Keratinocyte (primary cell): ENCODE measurements around the gene MOCS3. TPM values are rescaled to one million over a fixed set of nuclear protein-coding genes. Genes with fewer than 3 reads are reported as not detected.

Source experiments
- DNase-seq: peaks from one replicate; pipeline ENCODE4 v3.0.0-alpha.2; 2011; ENCODE audit warnings: low read depth, missing footprints, low spot score
- FAIRE-seq: peaks from 2 replicates; lab custom pipeline; 2011; peaks lifted over from hg19 to GRCh38; lab: Jason Lieb, UNC
- H2AFZ ChIP-seq: 2 replicates; pipeline ENCODE4 v1.6.0; 2012; ENCODE audit warnings: low read length, control low read depth, inconsistent platforms; ENCODE audit not compliant: control insufficient read depth
- H3K27ac ChIP-seq: 2 replicates; pipeline ENCODE4 v1.5.1; 2011; ENCODE audit warnings: low read length; ENCODE audit not compliant: control insufficient read depth, insufficient read depth
- H3K27me3 ChIP-seq: 3 replicates; pipeline ENCODE4 v1.6.0; 2011; ENCODE audit warnings: low read length; ENCODE audit not compliant: control insufficient read depth, insufficient read depth; ENCODE audit errors: extremely low read depth
- H3K36me3 ChIP-seq, 2 experiments: 2 replicates in 1 of 2; 3 replicates in 1 of 2; pipeline ENCODE4 v1.5.1; 2011; ENCODE audit warnings: low read length in 2 of 2, mild to moderate bottlenecking in 1 of 2; ENCODE audit not compliant: control insufficient read depth in 2 of 2, insufficient read depth in 2 of 2; ENCODE audit errors: extremely low read depth in 1 of 2
- H3K4me1 ChIP-seq: 3 replicates; pipeline ENCODE4 v1.5.1; 2011; ENCODE audit warnings: low read length; ENCODE audit not compliant: control insufficient read depth, insufficient read depth; ENCODE audit errors: extremely low read depth
- H3K4me2 ChIP-seq: 3 replicates; pipeline ENCODE4 v1.6.0; 2011; ENCODE audit warnings: low read depth, low read length; ENCODE audit not compliant: control insufficient read depth, insufficient read depth; ENCODE audit errors: extremely low read depth
- H3K4me3 ChIP-seq, 3 experiments: fragments of 200-600 bp in 1 of 3; sonication (generic) in 1 of 3; 2 replicates in 2 of 3; 3 replicates in 1 of 3; pipeline ENCODE4 v1.5.1; 2011 to 2016; ENCODE audit warnings: low read length in 3 of 3, mild to moderate bottlenecking in 3 of 3, control low read depth in 2 of 3, inconsistent platforms in 1 of 3, low read depth in 1 of 3, mixed read lengths in 1 of 3, mixed run types in 1 of 3, moderate library complexity in 1 of 3; ENCODE audit not compliant: control insufficient read depth in 2 of 3, insufficient read depth in 2 of 3; ENCODE audit errors: extremely low read depth in 1 of 3
- H3K79me2 ChIP-seq: 2 replicates; pipeline ENCODE4 v1.6.0; 2012; ENCODE audit warnings: low read length; ENCODE audit not compliant: control insufficient read depth, insufficient read depth
- H3K9ac ChIP-seq: 3 replicates; pipeline ENCODE4 v1.6.0; 2011; ENCODE audit warnings: low read length; ENCODE audit not compliant: control insufficient read depth, insufficient read depth; ENCODE audit errors: extremely low read depth
- H3K9me1 ChIP-seq: 3 replicates; pipeline ENCODE4 v1.6.0; 2011; ENCODE audit warnings: low read length; ENCODE audit not compliant: control insufficient read depth, insufficient read depth; ENCODE audit errors: extremely low read depth
- H3K9me3 ChIP-seq: 2 replicates; pipeline ENCODE4 v1.5.1; 2012; ENCODE audit warnings: low read depth, low read length; ENCODE audit not compliant: control insufficient read depth
- H4K20me1 ChIP-seq: 3 replicates; pipeline ENCODE4 v1.6.0; 2011; ENCODE audit warnings: low read length; ENCODE audit not compliant: control insufficient read depth, insufficient read depth; ENCODE audit errors: extremely low read depth
- CTCF ChIP-seq, 3 experiments: IDR thresholded peaks in 1 of 3; conservative IDR thresholded peaks in 1 of 3; optimal IDR thresholded peaks in 1 of 3; 2 replicates in 2 of 3; 3 replicates in 1 of 3; pipeline versions ENCODE3 to v1.5.1; 2011; ENCODE audit warnings: low read length in 3 of 3, mild to moderate bottlenecking in 3 of 3, moderate library complexity in 2 of 3, control low read depth in 1 of 3, inconsistent platforms in 1 of 3; ENCODE audit not compliant: insufficient read depth in 2 of 3; ENCODE audit errors: extremely low read depth in 1 of 3
- EZH2 ChIP-seq: IDR thresholded peaks from one replicate; pipeline ENCODE4 v1.6.1; 2012; ENCODE audit warnings: inconsistent platforms, mild to moderate bottlenecking, low read length, moderate library complexity
- dilution Hi-C: fragments of 300-500 bp; cut with MboI; formaldehyde crosslinking; loops from one replicate; pipeline ENCODE4 v1.7.0; 2020; ENCODE audit warnings: low sequenced_read_pairs; ENCODE audit not compliant: extremely low pct_ligation_motif_present
- polyA plus RNA-seq, 5 experiments: library from polyadenylated mRNA; depleted of rRNA in 3 of 5; stranded (reverse) in 3 of 5; stranded (forward) in 1 of 5; unstranded in 1 of 5; fragments of >200 nt; gene quantifications; 1 replicate in 1 of 5; 2 replicates in 3 of 5; 3 replicates in 1 of 5; pipeline versions ENCODE4 v1.2.1 to v1.2.3, GENCODE V29; 2011 to 2012; ENCODE audit warnings: missing spikeins in 2 of 5, low read depth in 1 of 5, low replicate concordance in 1 of 5

The MOCS3 gene
- polyA plus RNA-seq, 1 donor (not counting 4 experiments of a cell fraction or from before 2014, with no cell fraction given) = 4.0 TPM

GRCh38 chr20:51005214-51005613, 46.6 kb downstream of the MOCS3 start:
- no peaks in the 10 kb centered on the region for H3K36me3 ChIP-seq
- FAIRE-seq (no peak), DNase-seq (no peak)
- no peak overlapping the region for H3K27ac ChIP-seq
- H3K9ac ChIP-seq = no peak overlapping the region
- no peaks in the 10 kb centered on the region for H4K20me1 ChIP-seq
- H3K9me1 ChIP-seq = no peaks in the 10 kb centered on the region
- no peak overlapping the region for H3K4me3 ChIP-seq
- no peaks in the 10 kb centered on the region for H3K27me3 ChIP-seq
- TF ChIP-seq CTCF (optimal IDR thresholded peaks at IDR 0.05 in 1 of 3, IDR thresholded peaks at IDR 0.05 in 1 of 3, conservative IDR thresholded peaks at IDR 0.05 in 1 of 3; ENCODE audit: extremely low read depth in 1 of 3, insufficient read depth in 2 of 3, low read length in 3 of 3) (no peak), EZH2 (no peak)
- dilution Hi-C loops = no loop called here
- no peak overlapping the region for H3K4me2 ChIP-seq
- H2AFZ ChIP-seq = no peak overlapping the region
- no peaks in the 10 kb centered on the region for H3K79me2 ChIP-seq
- H3K9me3 ChIP-seq = no peaks in the 10 kb centered on the region
- no peaks in the 10 kb centered on the region for H3K4me1 ChIP-seq

GRCh38 chr20:51008718-51009117, 50.1 kb downstream of the MOCS3 start:
- dilution Hi-C loops = no loop called here
- Histone ChIP-seq H3K27ac (no peak overlapping the region), H3K4me2 (no peak overlapping the region), H3K9ac (no peak overlapping the region), H2AFZ (no peak overlapping the region), H3K36me3 (no peaks in the 10 kb centered on the region), H3K4me1 (no peaks in the 10 kb centered on the region), H3K27me3 (no peaks in the 10 kb centered on the region), H4K20me1 (no peaks in the 10 kb centered on the region), H3K9me1 (no peaks in the 10 kb centered on the region), H3K9me3 (no peaks in the 10 kb centered on the region), H3K79me2 (no peaks in the 10 kb centered on the region), H3K4me3 (no peak overlapping the region)
- TF ChIP-seq CTCF (optimal IDR thresholded peaks at IDR 0.05 in 1 of 3, IDR thresholded peaks at IDR 0.05 in 1 of 3, conservative IDR thresholded peaks at IDR 0.05 in 1 of 3; ENCODE audit: extremely low read depth in 1 of 3, insufficient read depth in 2 of 3, low read length in 3 of 3) (no peak), EZH2 (no peak)
- DNase-seq = no peak
- no peak for FAIRE-seq
